LHCN-M2 (cell line): ENCODE measurements around the gene ATP8A2. TPM values are rescaled to one million over a fixed set of nuclear protein-coding genes. Genes with fewer than 3 reads are reported as not detected.
"Not testable (repeated sequence)": the region's sequence is repeated elsewhere in the genome, so short reads cannot be mapped to it uniquely, and the experiment has no call there.

Source experiments
- DNase-seq: peaks from one replicate; pipeline ENCODE4 v3.0.0-alpha.2; 2012; ENCODE audit warnings: low read depth
- polyA plus RNA-seq: library from polyadenylated mRNA; unstranded; fragments of >200 nt; gene quantifications from one replicate; pipeline ENCODE4 v1.2.1, GENCODE V29; 2012; ENCODE audit warnings: missing spikeins
- total RNA-seq: library from RNA; depleted of rRNA; stranded (reverse); fragments of >200 nt; gene quantifications from 2 replicates; pipeline ENCODE4 v1.2.3, GENCODE V29; 2014; rRNA removed

ATP8A2 gene
- total RNA-seq = 1.2 and 1.3 TPM in 2 replicates
- 1.3 TPM for polyA plus RNA-seq

- DNase-seq = no peak
Observed at GRCh38 chr13:25371875-25372283, at the start of gene ATP8A2. ATP8A2 (plus strand) TSS chr13:25371974; CDS start chr13:25372213, 239 bp downstream.

DNA sequence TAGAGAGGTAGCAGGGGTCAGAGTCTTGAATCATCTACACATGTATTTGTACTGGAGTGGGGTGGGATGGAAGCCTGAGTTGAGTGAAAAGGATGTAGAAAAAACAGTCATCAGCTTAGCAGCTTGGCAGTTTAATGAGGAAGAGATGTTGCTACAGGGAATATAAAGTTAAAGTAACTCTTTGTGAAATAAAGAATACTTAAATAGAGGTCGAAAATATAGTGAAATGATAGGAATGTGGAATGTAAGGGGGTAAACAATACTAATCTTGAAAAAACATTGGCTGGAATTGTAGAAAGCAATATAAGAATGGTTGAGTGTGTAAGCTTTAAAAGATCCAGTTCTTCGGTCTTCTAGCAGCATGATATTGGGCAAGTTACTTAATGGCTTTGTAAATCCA lies 47.7 kb upstream of the ATP8A2 start:
- no peak for DNase-seq

DNA sequence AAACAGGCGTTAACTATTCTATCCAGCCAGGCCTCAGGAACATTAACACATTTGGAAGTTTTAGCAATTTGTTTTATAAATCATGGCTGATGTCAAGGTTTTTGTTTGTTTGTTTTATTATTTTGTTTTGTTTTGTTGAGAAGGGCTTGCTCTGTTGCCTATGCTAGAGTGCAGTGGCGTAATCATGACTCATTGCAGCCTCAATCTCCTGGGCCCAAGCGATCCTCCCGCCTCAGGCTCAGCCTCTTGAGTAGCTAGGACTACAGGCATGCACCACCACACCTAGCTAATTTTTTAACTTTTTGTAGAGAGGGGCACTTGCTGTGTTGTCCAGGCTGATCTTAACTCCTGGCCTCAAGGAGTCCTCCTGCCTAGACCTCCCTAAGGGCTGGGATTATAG lies 42.1 kb upstream of the ATP8A2 start:
- DNase-seq = peak; percentile 58

GRCh38 chr13:25330541-25330940 lies 41.2 kb upstream of the ATP8A2 start:
- DNase-seq = peak; percentile 41

DNA sequence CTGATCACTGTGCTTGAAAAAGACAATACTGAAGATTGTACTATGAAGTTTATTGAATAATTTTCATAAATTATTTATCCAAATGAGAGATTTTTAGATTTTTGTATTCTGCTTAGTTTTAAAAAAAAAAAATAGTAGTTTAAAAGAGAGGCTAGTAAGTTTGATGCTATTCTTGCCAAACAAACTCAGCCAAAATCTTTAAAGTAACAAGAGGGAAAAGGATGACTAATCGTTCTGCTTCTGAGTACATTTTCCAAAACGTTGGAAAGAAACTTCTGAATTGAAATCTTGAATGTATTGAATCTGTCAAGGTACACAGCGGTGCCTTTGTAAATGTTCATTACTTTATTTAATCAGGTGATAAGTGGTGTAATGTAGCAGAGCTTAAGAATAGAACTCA lies 35.9 kb upstream of the ATP8A2 start:
- no peak for DNase-seq

GRCh38 chr13:25345576-25345975 lies 26.2 kb upstream of the ATP8A2 start:
- DNase-seq = no peak

DNA sequence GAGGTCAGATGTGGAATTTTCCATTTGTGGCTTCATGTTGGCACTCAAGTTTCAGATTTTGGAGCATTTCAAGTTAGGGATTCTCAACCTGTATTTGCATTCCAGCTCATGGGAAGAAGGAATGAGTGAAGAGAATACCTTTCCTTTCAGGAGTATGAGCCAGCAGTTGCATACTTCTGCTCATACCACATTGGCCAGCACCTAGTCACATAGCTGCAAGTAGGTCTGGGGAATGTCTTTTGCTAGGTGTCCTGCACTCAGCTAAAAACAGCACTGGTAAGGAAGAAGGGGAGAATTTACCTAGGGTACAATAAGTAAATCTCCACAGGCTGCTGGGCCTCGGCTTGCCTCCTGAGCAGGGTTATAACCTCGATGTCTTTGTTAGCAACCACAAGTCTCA lies 24.6 kb upstream of the ATP8A2 start:
- DNase-seq = no peak

DNA sequence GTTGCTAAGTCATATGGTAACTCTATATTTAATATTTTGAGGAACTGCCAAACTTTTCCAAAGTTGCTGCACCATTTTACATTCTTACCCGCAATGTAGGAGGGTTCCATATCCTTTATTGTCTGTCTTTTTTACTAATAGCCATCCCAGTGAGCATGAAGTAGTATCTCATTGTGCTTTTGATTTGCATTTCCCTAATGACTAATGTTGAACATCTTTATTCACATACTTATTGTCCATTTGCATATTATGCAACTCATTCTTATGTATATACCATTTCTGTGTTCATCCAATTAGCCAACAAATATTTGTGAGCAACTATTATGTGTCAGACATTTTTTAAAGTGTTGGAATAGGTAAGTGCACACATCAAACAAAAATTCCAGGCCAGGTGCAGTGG lies 20.4 kb upstream of the ATP8A2 start:
- no peak for DNase-seq

DNA sequence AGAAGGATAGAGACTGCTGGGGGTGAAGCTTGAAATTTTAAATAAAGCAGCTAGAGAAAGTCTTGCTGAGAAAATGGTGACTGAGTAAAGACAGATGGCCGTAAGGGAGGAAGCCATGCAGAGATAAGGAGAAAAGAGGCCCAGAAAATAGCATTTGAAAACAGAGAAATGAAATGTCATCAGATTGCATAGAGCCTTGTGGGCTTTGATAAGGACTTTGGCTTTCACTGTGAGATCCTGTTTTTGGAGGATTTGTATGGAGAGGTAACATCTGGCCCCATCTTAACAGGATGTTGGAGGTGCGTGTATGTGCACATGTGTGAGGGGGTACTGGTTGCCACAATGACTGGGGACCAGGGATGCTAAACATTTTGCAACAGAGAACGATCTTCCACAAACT lies 19.5 kb upstream of the ATP8A2 start:
- DNase-seq = no peak

- DNase-seq = no peak
Observed at GRCh38 chr13:25352806-25353205, 19.0 kb upstream of the ATP8A2 start.

DNA sequence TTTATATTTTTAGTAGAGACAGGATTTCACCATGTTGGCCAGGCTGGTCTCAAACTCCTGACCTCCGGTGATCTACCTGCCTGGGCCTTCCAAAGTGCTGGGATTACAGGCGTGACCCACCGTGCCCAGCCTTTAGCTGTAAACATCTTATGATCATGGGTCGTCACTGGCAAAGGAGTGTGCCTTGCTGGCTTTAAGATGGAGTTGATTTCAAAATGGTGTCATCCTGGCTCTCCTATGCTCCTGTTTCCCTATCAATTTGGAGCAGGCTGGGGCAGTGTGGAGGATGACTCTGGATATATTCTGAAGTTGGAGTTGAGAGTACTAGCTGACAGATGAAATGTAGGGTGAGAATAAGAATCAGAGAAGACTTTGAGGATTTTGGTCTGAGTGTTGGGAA lies 18.4 kb upstream of the ATP8A2 start:
- DNase-seq = no peak

- DNase-seq = no peak
Observed at GRCh38 chr13:25354377-25354776, 17.4 kb upstream of the ATP8A2 start.

DNA sequence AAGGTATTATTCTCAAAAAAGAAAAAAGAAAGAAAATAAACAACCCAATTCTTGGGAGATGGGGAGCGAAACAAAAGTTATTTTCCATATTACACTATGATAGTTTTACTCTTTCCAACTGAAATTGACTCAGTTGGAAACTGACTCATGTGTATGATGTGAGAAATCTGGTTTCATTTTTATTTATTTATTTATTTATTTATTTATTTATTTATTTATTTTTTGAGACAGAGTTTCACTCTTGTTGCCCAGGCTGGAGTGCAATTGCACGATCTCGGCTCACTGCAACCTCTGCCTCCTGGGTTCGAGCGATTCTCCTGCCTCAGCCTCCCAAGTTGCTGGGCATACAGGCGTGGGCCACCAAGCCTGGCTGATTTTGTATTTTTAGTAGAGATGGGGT lies 11.3 kb upstream of the ATP8A2 start:
- not testable (repeated sequence) for DNase-seq

DNA sequence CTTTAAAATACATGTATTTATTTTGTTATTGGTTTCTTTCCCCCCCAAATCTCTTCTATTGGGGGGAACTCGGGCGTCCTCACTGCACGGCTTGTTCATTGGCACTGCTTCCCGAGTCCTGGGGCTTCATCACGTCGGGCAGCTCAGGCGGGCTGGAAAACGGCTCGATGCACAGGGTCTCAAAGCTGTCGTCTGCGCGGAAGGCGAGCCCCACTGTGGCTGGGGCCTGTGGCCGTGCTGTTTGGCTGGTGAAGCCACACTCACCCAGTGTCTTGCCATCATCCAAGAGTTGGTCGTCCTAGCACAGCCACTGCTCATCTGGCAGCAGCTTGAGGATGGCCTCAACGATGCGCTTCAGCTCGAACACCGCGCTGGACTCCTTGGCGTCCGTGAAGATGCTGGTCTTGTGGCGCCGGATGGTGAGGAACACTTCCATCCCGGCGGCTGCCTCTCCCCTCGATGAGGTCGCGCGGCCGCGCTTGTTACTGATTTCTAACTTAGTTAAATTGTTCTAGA lies 6.0 kb upstream of the ATP8A2 start:
- DNase-seq = no peak

DNA sequence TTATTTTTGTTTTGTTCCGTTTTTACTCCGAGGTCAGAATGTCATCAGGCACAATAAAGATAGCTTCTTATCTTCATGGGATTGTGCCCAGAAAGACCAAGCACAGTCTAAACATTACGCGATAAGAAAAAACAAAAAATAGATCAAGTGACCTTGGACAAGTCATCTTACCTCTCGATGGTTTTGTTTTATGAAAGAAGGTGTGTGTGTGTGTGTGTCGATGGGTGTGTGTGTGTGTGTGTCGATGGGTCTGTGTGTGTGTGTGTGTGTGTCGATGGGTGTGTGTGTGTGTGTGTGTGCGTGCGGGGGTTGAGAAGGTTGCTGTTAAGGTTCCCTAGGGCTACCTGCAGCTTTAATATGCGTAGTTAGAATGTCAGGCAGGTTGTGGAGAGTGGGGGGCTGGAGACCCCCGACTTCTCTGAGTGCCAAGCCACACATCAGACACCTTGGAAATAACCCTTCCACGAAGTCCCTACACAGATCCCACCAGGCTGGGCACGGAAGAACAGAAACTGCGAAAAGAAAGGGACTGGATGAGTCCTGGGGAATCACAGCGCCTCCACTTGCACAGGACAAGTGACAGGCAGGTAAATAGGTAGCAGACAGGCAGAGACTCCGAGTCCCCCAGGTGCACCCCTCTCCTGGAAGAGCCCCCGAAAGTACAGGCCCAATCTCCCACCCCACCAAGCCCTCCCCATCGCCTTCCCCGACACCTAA lies 458 bp upstream of the ATP8A2 start:
- no peak for DNase-seq

- DNase-seq = no peak
Observed at GRCh38 chr13:25372284-25373081, 709 bp downstream of the ATP8A2 start.

- DNase-seq = peak; percentile 45
Observed at GRCh38 chr13:25375727-25376358, 4.1 kb downstream of the ATP8A2 start.

DNA sequence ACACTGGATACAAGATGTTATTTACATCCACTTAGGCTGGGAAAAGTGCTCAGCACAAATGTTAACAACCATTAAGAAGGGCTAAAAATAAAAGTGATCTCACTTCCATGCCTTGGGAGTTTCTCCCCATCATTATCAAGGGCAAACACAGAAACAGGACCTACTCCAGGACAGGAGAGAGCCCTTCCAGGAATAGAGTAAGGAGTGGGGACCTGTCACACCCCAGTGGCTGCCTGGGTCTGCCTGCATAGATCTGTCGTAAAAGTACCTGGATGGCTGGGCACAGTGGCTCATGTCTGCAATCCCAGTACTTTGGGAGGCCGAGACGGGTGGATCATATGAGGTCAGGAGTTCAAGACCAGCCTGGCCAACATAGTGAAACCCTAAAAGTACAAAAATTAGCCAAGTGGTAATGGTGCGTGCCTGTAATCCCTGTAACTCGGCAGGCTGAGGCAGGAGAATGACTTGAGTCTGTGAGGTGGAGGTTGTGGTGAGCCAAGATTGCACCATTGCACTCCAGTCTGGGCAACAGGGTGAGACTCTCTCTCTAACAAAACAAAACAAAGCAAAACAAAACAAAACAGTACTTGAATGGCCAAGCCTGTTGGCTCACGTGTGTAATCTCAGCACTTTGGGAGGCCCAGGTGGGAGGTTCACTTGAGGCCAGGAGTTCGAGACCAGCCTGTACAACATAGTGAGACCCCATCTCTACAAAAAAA lies 5.6 kb downstream of the ATP8A2 start:
- no peak for DNase-seq

GRCh38 chr13:25378528-25378927 lies 6.8 kb downstream of the ATP8A2 start:
- DNase-seq = no peak

- DNase-seq = no peak
Observed at GRCh38 chr13:25379011-25379410, 7.2 kb downstream of the ATP8A2 start.

DNA sequence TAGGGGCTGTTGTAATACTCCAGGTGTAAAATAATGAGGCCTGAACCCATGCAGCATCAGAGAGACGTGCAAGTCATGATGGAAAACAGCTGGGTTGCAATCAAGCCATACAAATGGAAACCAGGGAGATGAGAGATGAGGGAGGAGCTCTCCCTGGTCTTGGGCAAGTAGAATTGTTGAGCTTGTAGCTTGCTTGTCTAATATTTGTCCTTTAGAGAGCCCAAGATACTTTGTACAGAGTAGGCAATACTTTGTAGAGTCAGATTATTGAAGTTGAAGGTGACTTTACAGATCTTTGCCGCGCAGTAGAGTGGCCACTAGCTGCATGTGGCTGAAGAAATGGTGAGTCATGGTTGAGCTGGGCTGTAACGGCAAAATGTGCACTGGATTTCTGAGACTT lies 8.3 kb downstream of the ATP8A2 start:
- DNase-seq = no peak
